22Rv1 (cell line): ENCODE results near the gene VPS33A.

Source experiments
- CTCF ChIP-seq: fragments of 450-650 bp; IDR thresholded peaks from 2 replicates; pipeline ENCODE4 v1.5.1; 2017; ENCODE audit warnings: mild to moderate bottlenecking
- ZFX ChIP-seq: fragments of 450-650 bp; IDR thresholded peaks from 2 replicates; pipeline ENCODE4 v1.6.1; 2017; ENCODE audit warnings: antibody characterized with exemption, borderline replicate concordance

- TF ChIP-seq CTCF, result no peak
- TF ChIP-seq ZFX, result no peak
These were observed 39.7 kb downstream of the VPS33A start for GRCh38 chr12:122226366-122227125.
